Omental fat pad (tissue), 4 donors: ENCODE measurements around the gene GRIK3. TPM values are rescaled to one million over a fixed set of nuclear protein-coding genes. Genes with fewer than 3 reads are reported as not detected.

Experiments
- ATAC-seq: fragments of 150-250 bp; one replicate; pipeline ENCODE4 v1.9.1; 2016; ENCODE audit warnings: mild to moderate bottlenecking, moderate library complexity; ENCODE audit not compliant: low FRiP score
- DNase-seq: peaks from one replicate; pipeline ENCODE4 v3.0.0-alpha.2; 2019; ENCODE audit warnings: low spot score
- CTCF ChIP-seq, 3 donors: fragments of 450-650 bp; IDR thresholded peaks; one replicate each; pipeline ENCODE4 v1.5.1; 2016 to 2017; ENCODE audit warnings: antibody characterized with exemption in 3 of 3, mild to moderate bottlenecking in 3 of 3, moderate library complexity in 2 of 3
- total RNA-seq, 4 donors: library from RNA; depleted of rRNA; stranded (reverse); fragments of >200 nt; gene quantifications; one replicate each; pipeline ENCODE4 v1.1.0, GENCODE V29; 2016

GRIK3 gene
- total RNA-seq, 4 donors from 2014 or later: 0.09 to 0.79 TPM; not detected in 2

GRCh38 chr1:36866169-36866814 lies 168.0 kb downstream of the GRIK3 start:
- TF ChIP-seq CTCF (IDR thresholded peaks at IDR 0.05): no peak
- ATAC-seq: no peak

GRCh38 chr1:36865602-36865900 lies 168.8 kb downstream of the GRIK3 start:
- TF ChIP-seq CTCF (IDR thresholded peaks at IDR 0.05): no peak

More at GRCh38 chr1:36866169-36866814, 168.0 kb downstream of the GRIK3 start:
- DNase-seq: no peak

GRCh38 chr1:36864823-36865601 lies 169.3 kb downstream of the GRIK3 start:
- ATAC-seq: no peak
- DNase-seq: no peak
- no peak for TF ChIP-seq CTCF (IDR thresholded peaks at IDR 0.05)

More at GRCh38 chr1:36865602-36865900, 168.8 kb downstream of the GRIK3 start:
- DNase-seq (no peak), ATAC-seq (no peak)

GRCh38 chr1:36864182-36864822 lies 170.0 kb downstream of the GRIK3 start:
- DNase-seq: no peak
- TF ChIP-seq CTCF (IDR thresholded peaks at IDR 0.05): no peak
- ATAC-seq: no peak

- TF ChIP-seq CTCF (IDR thresholded peaks at IDR 0.05): no peak
- ATAC-seq: no peak
- no peak for DNase-seq
Observed at GRCh38 chr1:36863500-36863899, 170.8 kb downstream of the GRIK3 start.

- DNase-seq (no peak), ATAC-seq (no peak)
- TF ChIP-seq CTCF (IDR thresholded peaks at IDR 0.05): no peak
Observed at GRCh38 chr1:36863061-36863460, 171.3 kb downstream of the GRIK3 start.
